ENCODE measurements around the gene KIF1A.
"Not testable (repeated sequence)": the region's sequence is repeated elsewhere in the genome, so short reads cannot be mapped to it uniquely, and the experiment has no call there.

Gene KIF1A

GRCh38 chr2:240847817-240848216 lies 27.8 kb upstream of the KIF1A start:
- DNase-seq: no peak

- DNase-seq: no peak
These were observed 27.0 kb upstream of the KIF1A start for GRCh38 chr2:240846873-240847595.

DNA sequence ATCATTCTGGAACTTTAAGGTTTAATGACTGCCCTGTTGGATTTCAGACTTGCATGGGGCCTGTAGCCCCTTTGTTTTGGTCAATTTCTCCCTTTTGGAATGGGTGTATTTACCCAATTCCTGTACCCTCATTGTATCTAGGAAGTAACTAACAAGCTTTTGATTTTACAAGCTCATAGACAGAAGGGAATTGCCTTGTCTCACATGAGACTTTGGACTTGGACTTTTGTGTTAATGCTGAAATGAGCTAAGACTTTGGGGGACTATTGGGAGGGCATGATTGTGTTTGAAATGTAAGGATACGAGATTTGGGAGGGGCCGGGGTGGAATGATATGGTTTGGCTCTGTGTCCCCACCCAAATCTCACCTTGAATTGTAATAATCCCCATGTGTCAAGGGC lies 26.3 kb upstream of the KIF1A start:
- not testable (repeated sequence) for DNase-seq

DNA sequence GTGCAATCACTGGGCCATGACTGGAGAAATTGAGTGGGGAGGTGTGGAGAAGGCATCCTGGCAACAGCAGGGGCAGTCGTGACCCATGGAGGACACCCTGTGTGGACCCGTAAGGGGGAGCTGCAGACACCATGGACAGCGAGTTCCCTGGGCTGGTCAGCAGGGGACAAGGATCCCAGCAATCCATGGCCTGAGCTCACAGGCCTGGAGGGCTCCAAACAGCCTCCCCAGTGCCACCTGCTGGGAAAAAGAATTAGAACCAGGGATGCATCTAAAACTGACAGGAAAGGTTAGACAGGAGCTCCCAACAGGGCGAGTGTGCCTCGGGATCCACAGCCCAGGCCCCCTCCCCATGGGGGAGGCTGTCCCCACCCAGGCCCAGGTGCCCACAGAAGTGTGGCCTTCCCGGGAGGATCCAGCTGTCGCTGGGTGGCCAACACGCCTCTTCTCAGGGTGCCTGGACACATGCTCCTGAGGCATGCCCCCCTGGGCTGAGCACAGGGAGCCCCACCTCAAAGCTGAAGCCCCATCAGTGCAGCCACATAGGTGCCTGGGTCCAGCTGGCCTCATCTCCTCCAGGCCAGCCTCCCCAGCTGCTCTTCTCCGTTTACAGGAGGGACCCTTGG lies 20.5 kb upstream of the KIF1A start:
- no peak for DNase-seq

DNA sequence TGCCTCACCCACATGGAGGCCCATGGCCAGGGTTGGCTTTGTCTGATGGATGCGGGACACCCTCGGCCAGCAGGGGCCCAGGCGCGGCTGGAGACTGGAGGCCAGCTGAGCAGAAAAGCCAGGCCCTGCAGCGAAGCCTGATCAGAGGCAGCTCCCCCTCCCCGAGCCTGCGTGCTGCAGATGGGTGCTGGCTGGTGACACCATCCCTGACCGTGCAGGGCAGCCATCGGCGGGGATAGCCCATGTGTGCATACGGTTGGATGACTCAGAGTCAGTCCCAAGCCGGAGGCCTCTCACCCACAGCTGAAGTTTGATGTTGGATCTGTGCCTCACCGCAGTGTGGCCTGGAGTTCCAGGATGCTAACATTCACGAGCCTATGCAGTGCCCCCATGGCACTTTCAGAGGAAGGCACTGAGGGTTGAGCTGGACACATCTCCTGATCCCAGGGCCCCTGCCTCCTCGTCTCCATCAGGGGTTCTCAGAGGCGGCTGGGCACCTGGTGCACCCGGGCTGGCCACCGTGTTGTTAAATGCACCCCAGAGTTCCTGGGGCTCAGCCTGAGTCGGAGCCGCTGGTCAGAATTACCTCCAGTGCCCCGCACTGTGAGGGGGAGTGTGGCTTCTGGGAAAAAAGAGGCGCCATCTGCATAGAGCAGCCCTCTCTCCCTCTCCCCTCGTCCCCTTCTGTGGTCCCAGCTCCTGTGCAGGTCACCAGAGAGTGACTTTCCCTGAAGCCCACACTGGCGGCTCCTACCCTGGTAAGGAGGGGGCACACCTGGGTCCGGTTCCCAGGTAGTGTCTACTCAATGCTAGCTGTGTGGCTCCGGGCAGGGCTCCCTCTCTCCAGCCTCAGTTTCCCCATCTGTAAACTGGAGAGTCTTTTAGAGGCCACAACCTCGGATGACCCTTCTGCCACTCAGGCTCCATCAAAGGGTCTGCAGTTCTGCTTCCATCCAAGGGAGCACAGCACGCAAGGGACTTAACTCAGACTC lies 19.4 kb upstream of the KIF1A start:
- DNase-seq: no peak

- no peak for DNase-seq
These were observed 17.6 kb upstream of the KIF1A start for GRCh38 chr2:240837621-240838020.

DNA sequence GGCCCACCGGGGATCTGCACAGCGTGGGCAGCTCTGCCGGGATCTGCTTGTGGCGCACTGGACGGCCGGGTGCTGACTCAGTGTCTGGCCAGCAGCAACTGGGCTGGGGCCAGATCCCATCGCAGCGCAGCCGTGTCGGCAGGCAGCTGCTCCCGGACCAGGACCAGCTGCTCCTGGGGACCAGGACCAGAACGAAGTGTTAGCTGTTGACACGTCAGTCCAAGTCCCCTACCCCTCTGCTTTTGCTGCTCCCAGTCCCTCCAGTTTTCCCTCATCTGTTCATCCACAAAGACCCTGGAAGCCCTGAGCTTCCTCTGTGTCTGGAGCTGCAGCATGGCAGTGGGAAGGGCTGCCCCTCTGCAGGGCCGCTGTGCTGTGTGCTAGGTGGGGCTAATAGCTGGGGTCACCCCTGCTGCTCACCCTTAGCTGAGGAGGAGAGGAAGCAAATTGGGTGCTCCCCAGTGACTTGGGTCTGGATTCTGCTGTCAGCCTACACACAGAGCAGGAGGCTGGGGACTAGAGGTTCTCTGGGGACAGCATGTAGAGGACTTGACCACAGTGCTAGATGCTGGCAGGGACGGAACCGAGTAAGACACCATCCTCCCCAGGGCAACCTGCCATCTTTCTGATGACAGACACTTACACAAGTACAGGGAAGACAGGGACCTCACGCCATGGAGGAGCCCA lies 16.9 kb upstream of the KIF1A start:
- DNase-seq: no peak

GRCh38 chr2:240835528-240835927 lies 15.5 kb upstream of the KIF1A start:
- DNase-seq: no peak

DNA sequence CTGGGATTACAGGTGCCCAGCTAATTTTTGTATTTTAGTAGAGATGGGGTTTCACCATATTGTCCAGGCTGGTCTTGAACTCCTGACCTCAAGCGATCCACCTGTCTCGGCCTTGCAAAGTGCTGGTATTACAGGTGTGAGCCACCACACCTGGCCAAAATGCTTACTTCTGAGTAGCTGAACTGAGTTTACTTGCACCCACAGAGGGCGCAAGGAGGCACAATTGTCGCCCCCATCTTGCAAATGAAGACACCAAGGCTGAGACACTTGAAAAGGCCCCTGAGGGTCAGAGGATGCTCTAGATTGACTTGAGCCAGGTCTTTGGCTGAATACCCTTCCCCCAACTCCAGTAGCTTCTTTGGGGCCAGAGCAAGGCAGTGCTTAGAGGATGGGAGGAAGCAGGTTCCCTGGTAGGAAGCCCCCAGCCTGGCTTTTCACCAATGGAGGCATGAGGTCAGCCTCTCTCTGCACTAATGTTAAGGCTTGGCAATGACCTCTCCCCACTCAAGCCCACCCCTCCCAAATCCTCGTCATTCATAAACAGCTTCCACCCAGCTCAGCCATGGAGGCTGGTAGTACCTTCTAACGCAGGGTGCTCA lies 14.5 kb upstream of the KIF1A start:
- no peak for DNase-seq

DNA sequence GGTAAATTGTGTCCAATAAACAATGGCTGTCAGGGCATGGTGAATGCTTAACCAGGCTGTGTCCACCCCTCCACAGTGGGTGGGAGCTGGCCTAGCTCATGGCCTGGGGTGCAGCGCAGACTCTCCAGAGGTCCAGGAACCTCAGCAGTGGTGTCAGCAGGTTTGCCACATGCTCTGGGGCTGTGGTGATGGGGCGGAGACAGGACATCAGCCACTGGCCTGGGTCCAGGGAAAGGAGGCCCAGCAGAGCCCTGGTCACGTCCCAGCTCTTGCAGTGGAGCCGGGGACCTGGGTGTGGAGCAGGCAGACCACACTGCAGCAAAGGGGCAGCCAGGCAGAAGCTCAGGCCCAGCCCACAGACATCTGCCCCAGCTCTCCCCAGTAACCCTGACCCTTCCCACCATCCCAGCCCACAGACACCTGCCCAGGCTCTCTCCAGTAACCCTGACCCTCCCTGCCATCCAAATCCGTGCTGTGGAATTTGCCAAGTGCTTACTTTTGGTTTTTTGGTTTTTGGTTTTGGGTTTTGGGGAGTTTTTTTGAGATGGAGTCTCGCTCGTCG lies 13.8 kb upstream of the KIF1A start:
- no peak for DNase-seq

DNA sequence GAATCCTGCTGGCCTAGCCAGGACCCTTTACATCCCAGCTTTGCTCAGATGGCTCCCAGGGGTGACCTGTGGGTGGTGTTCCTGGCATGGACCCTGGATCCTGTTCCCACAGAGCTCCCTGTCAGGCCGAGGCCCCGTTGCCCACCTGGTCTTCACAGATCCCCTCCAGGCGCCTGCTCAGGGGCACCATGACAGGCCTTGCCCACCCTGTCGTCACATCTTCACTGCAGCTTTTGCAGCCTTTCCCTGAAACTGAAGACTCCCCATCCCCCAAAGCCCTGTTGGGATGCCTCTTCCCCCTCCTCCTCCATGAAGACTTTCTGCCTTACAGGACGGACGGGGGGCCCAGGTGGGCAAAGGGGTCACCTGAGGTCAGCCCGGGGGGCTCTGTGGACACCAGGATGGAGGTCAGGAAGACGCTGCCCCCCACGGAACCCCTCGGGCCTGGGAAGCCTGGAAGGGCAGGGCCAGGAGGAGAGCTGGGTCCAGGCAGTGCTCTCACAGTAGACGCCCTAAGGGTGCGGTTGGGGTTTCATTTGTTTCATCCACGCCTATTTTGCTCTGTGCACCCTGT lies 13.0 kb upstream of the KIF1A start:
- no peak for DNase-seq

DNA sequence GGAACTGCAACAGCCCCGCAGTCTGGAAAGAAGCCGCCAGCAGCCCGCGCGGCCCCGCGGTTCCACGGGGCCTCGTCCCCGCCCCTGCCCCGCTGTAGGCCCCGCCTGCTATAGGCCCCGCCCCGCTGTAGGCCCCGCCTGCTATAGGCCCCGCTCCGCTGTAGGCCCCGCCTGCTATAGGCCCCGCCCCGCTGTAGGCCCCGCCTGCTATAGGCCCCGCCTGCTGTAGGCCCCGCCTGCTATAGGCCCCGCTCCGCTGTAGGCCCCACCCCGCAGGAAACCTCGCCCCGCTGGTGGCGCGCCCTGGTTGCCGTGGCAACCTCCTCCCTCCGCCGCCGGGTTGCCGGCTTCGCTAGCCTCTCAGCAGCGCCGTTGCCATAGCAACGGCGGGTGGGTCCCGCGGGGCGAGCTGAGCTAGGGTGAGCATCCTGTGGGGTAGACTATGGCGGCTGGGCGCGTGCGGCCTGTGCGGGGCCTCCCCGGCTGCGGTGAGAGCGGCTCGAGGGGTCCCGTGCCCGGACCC lies 12.2 kb upstream of the KIF1A start:
- DNase-seq: peak; percentile 99

DNA sequence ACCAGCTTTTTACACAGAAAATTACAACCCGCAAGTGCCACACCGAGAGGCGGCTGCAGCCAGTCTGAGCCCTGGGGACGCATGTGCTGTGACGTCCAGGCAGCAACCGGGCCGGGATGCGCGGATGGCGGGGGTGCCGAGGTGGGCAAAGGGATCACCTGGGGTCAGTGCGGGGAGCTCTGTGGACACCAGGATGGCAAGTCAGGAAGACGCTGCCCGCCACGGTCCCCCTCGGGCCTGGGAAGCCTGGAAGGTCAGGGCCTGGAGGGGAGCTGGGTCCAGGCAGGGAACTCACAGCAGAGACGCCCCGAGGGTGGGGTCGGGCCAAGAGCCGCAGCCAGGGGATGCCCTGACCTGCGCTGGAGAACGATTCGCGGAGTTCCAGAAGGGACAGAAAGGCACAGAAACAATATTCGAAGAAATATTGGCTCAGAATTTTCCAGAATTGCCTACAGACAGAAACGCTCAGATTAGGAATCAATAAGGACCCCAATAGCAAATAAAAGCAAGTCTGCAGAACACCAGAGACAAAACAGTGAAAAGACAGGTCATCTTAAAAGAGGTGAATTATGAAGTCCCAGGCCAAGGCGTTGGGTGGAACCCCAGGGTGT lies 11.7 kb upstream of the KIF1A start:
- DNase-seq: no peak

GRCh38 chr2:240825476-240825875 lies 5.5 kb upstream of the KIF1A start:
- no peak for DNase-seq

- no peak for DNase-seq
These were observed 3.7 kb upstream of the KIF1A start for GRCh38 chr2:240823449-240824336.

GRCh38 chr2:240822280-240822847 lies 2.3 kb upstream of the KIF1A start:
- DNase-seq: no peak

DNA sequence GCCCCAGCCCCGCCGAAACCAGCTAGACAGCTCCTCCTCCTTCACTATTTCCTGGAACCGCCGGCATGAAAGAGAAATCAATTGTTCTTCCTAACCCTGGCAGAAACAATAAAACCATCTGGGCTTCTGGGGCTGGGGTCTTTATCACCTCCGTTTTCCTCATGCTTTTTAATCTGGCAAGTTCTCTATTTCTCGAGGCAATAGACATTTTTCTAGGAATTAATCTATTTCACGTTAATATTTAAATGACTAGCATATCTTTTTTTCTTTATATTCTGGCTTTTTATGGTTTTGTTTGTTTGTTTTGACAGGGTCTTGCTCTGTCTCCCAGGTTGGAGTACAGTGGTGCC lies 1.4 kb upstream of the KIF1A start:
- no peak for DNase-seq

GRCh38 chr2:240820607-240821428 lies 799 bp upstream of the KIF1A start:
- DNase-seq: no peak
